Esophagus muscularis mucosa (tissue), 4 donors: ENCODE results near the gene ERF. TPM values are rescaled to one million over a fixed set of nuclear protein-coding genes. Genes with fewer than 3 reads are reported as not detected.
A peak's percentile ranks its signal among the peaks of the same experiment; 100 is the strongest.

Experiments
- DNase-seq: peaks from one replicate; pipeline ENCODE4 v3.0.0-alpha.2; 2017; ENCODE audit errors: extremely low spot score
- H3K27ac ChIP-seq, 4 donors: fragments of 200-600 bp; sonication (generic); replicated peaks in 1 of 4; 1 replicate in 3 of 4; 2 replicates in 1 of 4; pipeline ENCODE4 v1.5.1; 2016 to 2019; ENCODE audit warnings: mild to moderate bottlenecking in 1 of 4
- H3K27me3 ChIP-seq, 4 donors: fragments of 200-600 bp; sonication (generic); one replicate each; pipeline versions ENCODE4 v1.5.1 to v1.6.0; 2016 to 2019
- H3K36me3 ChIP-seq, 4 donors: fragments of 200-600 bp; sonication (generic); one replicate each; pipeline ENCODE4 v1.5.1; 2016 to 2019
- H3K4me1 ChIP-seq, 4 donors: fragments of 200-600 bp; sonication (generic); one replicate each; pipeline ENCODE4 v1.5.1; 2016 to 2019
- H3K4me3 ChIP-seq, 4 donors: fragments of 200-600 bp; sonication (generic); 1 replicate in 2 of 4; 2 replicates in 2 of 4; pipeline ENCODE4 v1.5.1; 2016 to 2019; ENCODE audit warnings: mild to moderate bottlenecking in 4 of 4, moderate library complexity in 1 of 4
- H3K9me3 ChIP-seq, 4 donors: fragments of 200-600 bp; sonication (generic); 1 replicate in 3 of 4; 2 replicates in 1 of 4; pipeline ENCODE4 v1.5.1; 2016 to 2019
- CTCF ChIP-seq, 3 experiments: fragments of 200-600 bp in 2 of 3; fragments of 450-650 bp in 1 of 3; sonication (generic) in 2 of 3; IDR thresholded peaks; one replicate each; pipeline ENCODE4 v1.5.1; 2017 to 2019; ENCODE audit warnings: antibody characterized with exemption in 3 of 3, mild to moderate bottlenecking in 2 of 3, moderate library complexity in 1 of 3
- EP300 ChIP-seq: sonication (generic); formaldehyde crosslinking; IDR thresholded peaks from one replicate; pipeline ENCODE4 v1.6.1; 2017; ENCODE audit warnings: antibody characterized with exemption
- POLR2A ChIP-seq: fragments of 450-650 bp; IDR thresholded peaks from one replicate; pipeline ENCODE4 v1.6.1; 2017; ENCODE audit warnings: antibody characterized with exemption, moderate library complexity, mild to moderate bottlenecking, low read depth
- POLR2AphosphoS5 ChIP-seq, 2 donors: sonication (generic); formaldehyde crosslinking; IDR thresholded peaks; one replicate each; pipeline ENCODE4 v1.6.1; 2017; ENCODE audit warnings: antibody characterized with exemption in 2 of 2
- WGBS: methylation state at CpG from one replicate; pipeline ENCODE4 v1.1.5; 2018; 5-methylcytosine and 5-hydroxymethylcytosine counted together
- intact Hi-C: fragments of 100-400 bp; cut with DNase I; formaldehyde crosslinking; loops from one replicate; pipeline ENCODE4 v1.15.1; 2023
- total RNA-seq, 4 donors: library from RNA; depleted of rRNA; stranded (reverse); fragments of >200 nt; gene quantifications; one replicate each; pipeline versions ENCODE4 v1.1.0 to v1.2.1, GENCODE V29; 2016

ERF gene
- total RNA-seq, 4 donors from 2014 or later, result 16.6 to 38.8 (median 35.5) TPM

GRCh38 chr19:42249769-42250168 lies 5.2 kb downstream of the ERF start:
- DNase-seq, result no peak
- TF ChIP-seq POLR2AphosphoS5 (IDR thresholded peaks at IDR 0.05), result no peak
- no peak for TF ChIP-seq EP300
- TF ChIP-seq CTCF (IDR thresholded peaks at IDR 0.05), result no peak
- no peak for TF ChIP-seq POLR2A
- H3K4me1 ChIP-seq, result peaks cover 71 to 85% (median 77%) of the 10 kb centered on the region in 4 donors
- WGBS, result 58% methylated on average over 3 of the region's 6 CpGs
- H3K4me3 ChIP-seq, result no peak overlapping the region
- no peaks in the 10 kb centered on the region for H3K9me3 ChIP-seq
- H3K27ac ChIP-seq, result peak overlapping the region; percentile 100
- H3K27me3 ChIP-seq, result no peaks in the 10 kb centered on the region
- peaks cover 5 to 37% (median 23%) of the 10 kb centered on the region in 4 donors for H3K36me3 ChIP-seq
- intact Hi-C loops, result loop anchor here (5.0 kb wide), 1 partner anchor 48 kb away; no protein-coding TSS in a partner anchor

- no peak for DNase-seq
- 73% methylated on average over 21 of the region's 36 CpGs for WGBS
- peaks cover 72 to 86% (median 79%) of the 10 kb centered on the region in 4 donors for H3K4me1 ChIP-seq
Measured at GRCh38 chr19:42249149-42249750, 5.7 kb downstream of the ERF start.

GRCh38 chr19:42248270-42249148 lies 6.4 kb downstream of the ERF start:
- TF ChIP-seq POLR2AphosphoS5 (IDR thresholded peaks at IDR 0.05) (no peak), EP300 (no peak), POLR2A (no peak), CTCF (IDR thresholded peaks at IDR 0.05) (no peak)
- intact Hi-C loops, result loop anchor here (5.0 kb wide), 1 partner anchor 49 kb away; no protein-coding TSS in a partner anchor
- WGBS, result 79% methylated on average over 36 of the region's 41 CpGs
- no peak for DNase-seq
- no peaks in the 10 kb centered on the region for H3K27me3 ChIP-seq
- peaks cover 78 to 94% (median 86%) of the 10 kb centered on the region in 4 donors for H3K4me1 ChIP-seq
- H3K4me3 ChIP-seq, result no peak overlapping the region
- H3K9me3 ChIP-seq, result no peaks in the 10 kb centered on the region
- H3K27ac ChIP-seq, result peak overlapping the region; percentile 100
- peaks cover 5 to 37% (median 23%) of the 10 kb centered on the region in 4 donors for H3K36me3 ChIP-seq

More at GRCh38 chr19:42249149-42249750, 5.7 kb downstream of the ERF start:
- Histone ChIP-seq H3K27ac (peak overlapping the region; percentile 100), H3K27me3 (no peaks in the 10 kb centered on the region), H3K36me3 (peaks cover 5 to 37% (median 23%) of the 10 kb centered on the region in 4 donors), H3K9me3 (no peaks in the 10 kb centered on the region), H3K4me3 (no peak overlapping the region)
- TF ChIP-seq POLR2A (no peak), CTCF (IDR thresholded peaks at IDR 0.05) (no peak), EP300 (no peak), POLR2AphosphoS5 (IDR thresholded peaks at IDR 0.05) (no peak)
- intact Hi-C loops, result loop anchor here (5.0 kb wide), 1 partner anchor 48 kb away; no protein-coding TSS in a partner anchor

- Histone ChIP-seq H3K4me1 (peaks cover 77 to 92% (median 84%) of the 10 kb centered on the region in 4 donors), H3K4me3 (no peak overlapping the region), H3K9me3 (no peaks in the 10 kb centered on the region), H3K27ac (peak overlapping the region; percentile 95 to 100 (median 100)), H3K27me3 (no peaks in the 10 kb centered on the region), H3K36me3 (peaks cover 5 to 37% (median 23%) of the 10 kb centered on the region in 4 donors)
- 90% methylated on average over 4 of the region's 6 CpGs for WGBS
- intact Hi-C loops, result loop anchor here (2.0 to 5.0 kb wide), 2 partner anchors 31 to 50 kb away; no protein-coding TSS in a partner anchor
- TF ChIP-seq POLR2AphosphoS5 (IDR thresholded peaks at IDR 0.05) (no peak), CTCF (IDR thresholded peaks at IDR 0.05) (no peak), EP300 (no peak), POLR2A (no peak)
- DNase-seq, result no peak
Measured at GRCh38 chr19:42247640-42248199, 7.2 kb downstream of the ERF start.
